OCI-LY1 (cell line): Measurements from ENCODE around the gene TAX1BP1.

Experiments used
- H2AFZ ChIP-seq: fragments of 200-600 bp; sonication (generic), shearing (Covaris generic); 2 replicates; pipeline ENCODE4 v1.6.0; 2014; ENCODE audit warnings: antibody characterized with exemption, mild to moderate bottlenecking, low read length
- H3F3A ChIP-seq: fragments of 200-600 bp; sonication (generic), shearing (Covaris generic); 2 replicates; pipeline ENCODE4 v1.6.0; 2014; ENCODE audit warnings: mild to moderate bottlenecking, antibody characterized with exemption, low read length, moderate library complexity; ENCODE audit not compliant: insufficient read depth
- H3K27ac ChIP-seq: fragments of 200-600 bp; sonication (generic); 2 replicates; pipeline ENCODE4 v1.5.1; 2014; ENCODE audit warnings: low read length, mixed run types, mild to moderate bottlenecking, low read depth; ENCODE audit not compliant: poor library complexity, severe bottlenecking
- H3K27me3 ChIP-seq: fragments of 200-600 bp; sonication (generic); 2 replicates; pipeline ENCODE4 v1.6.0; 2014; ENCODE audit warnings: antibody characterized with exemption, mild to moderate bottlenecking, low read length, moderate library complexity; ENCODE audit not compliant: insufficient read depth
- H3K36me3 ChIP-seq: fragments of 200-600 bp; sonication (generic); 2 replicates; pipeline ENCODE4 v1.6.1; 2014; ENCODE audit warnings: mild to moderate bottlenecking, antibody characterized with exemption, low read length, moderate library complexity, mixed read lengths; ENCODE audit not compliant: insufficient read depth
- H3K4me1 ChIP-seq: fragments of 200-600 bp; sonication (generic); 2 replicates; pipeline ENCODE4 v1.5.1; 2014; ENCODE audit warnings: mild to moderate bottlenecking, low read length, moderate library complexity; ENCODE audit not compliant: insufficient read depth, severe bottlenecking
- H3K4me2 ChIP-seq: fragments of 200-600 bp; sonication (generic), shearing (Covaris generic); 2 replicates; pipeline ENCODE4 v1.6.1; 2014; ENCODE audit warnings: low read length
- H3K4me3 ChIP-seq: fragments of 200-600 bp; sonication (generic); 2 replicates; pipeline ENCODE4 v1.5.1; 2014; ENCODE audit warnings: low read length, low read depth, mild to moderate bottlenecking, mixed read lengths; ENCODE audit not compliant: poor library complexity, severe bottlenecking
- H3K79me2 ChIP-seq: fragments of 200-600 bp; shearing (Covaris generic); 2 replicates; pipeline ENCODE4 v1.6.1; 2016; ENCODE audit warnings: mixed run types, low read length, mixed read lengths; ENCODE audit not compliant: insufficient read depth
- H3K9ac ChIP-seq: fragments of 200-600 bp; sonication (generic), shearing (Covaris generic); 2 replicates; pipeline ENCODE4 v1.6.1; 2014; ENCODE audit warnings: mild to moderate bottlenecking, low read length, mixed read lengths
- H3K9me2 ChIP-seq: fragments of 200-600 bp; sonication (generic), shearing (Covaris generic); 2 replicates; pipeline ENCODE4 v1.6.1; 2014; ENCODE audit warnings: low read depth, mild to moderate bottlenecking, low read length, mixed read lengths
- H3K9me3 ChIP-seq: fragments of 200-600 bp; shearing (Covaris generic); 2 replicates; pipeline ENCODE4 v1.6.1; 2014; ENCODE audit warnings: low read length, mixed read lengths
- H4K20me1 ChIP-seq: fragments of 200-600 bp; sonication (generic), shearing (Covaris generic); 2 replicates; pipeline ENCODE4 v1.6.0; 2016; ENCODE audit warnings: mild to moderate bottlenecking, low read length; ENCODE audit not compliant: insufficient read depth
- EZH2 ChIP-seq: fragments of 200-600 bp; sonication (generic), shearing (Covaris generic); IDR thresholded peaks from 2 replicates; pipeline ENCODE4 v1.8.0; 2017; ENCODE audit warnings: borderline replicate concordance, mixed run types, mild to moderate bottlenecking, antibody characterized with exemption, low read length, moderate library complexity, mixed read lengths
- TF ChIP-seq, protein P1 (sequence below): fragments of 200-600 bp; sonication (generic), shearing (Covaris generic); IDR thresholded peaks from 2 replicates; pipeline ENCODE4 v1.5.1; 2017; ENCODE audit warnings: mild to moderate bottlenecking, antibody characterized with exemption, low read length, moderate library complexity, mixed read lengths

TAX1BP1 gene

DNA sequence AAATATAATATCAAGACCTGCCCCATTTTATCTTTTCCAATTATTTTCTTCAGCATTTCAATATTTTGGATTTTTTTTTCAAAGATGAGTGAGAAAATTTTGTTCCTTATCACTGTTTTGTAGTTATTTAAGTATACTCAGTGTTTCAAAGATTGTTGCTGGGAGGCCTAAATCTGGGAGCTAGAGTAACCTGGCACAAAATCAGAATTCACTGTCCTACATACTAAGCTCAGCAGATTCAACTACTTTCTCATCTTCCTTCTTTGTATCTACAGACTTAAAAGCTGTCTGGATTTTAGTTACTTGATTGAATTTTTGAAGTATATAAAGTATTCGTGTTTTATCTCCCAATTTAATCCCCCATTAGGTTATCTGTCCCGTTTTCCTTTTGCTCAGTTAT, 85.9 kb downstream of the TAX1BP1 start:
- Histone ChIP-seq H3K27me3 (no peaks in the 10 kb centered on the region), H3K9me2 (no peaks in the 10 kb centered on the region), H4K20me1 (no peaks in the 10 kb centered on the region), H3K4me2 (no peak overlapping the region), H3K4me1 (no peaks in the 10 kb centered on the region), H3K9ac (no peak overlapping the region), H3K9me3 (no peaks in the 10 kb centered on the region), H3K36me3 (no peaks in the 10 kb centered on the region; the same call in 1 of the 2 replicates), H3K79me2 (no peaks in the 10 kb centered on the region), H3K27ac (no peak overlapping the region), H3F3A (no peaks in the 10 kb centered on the region), H2AFZ (no peak overlapping the region), H3K4me3 (no peak overlapping the region)
- TF ChIP-seq, protein P1, sequence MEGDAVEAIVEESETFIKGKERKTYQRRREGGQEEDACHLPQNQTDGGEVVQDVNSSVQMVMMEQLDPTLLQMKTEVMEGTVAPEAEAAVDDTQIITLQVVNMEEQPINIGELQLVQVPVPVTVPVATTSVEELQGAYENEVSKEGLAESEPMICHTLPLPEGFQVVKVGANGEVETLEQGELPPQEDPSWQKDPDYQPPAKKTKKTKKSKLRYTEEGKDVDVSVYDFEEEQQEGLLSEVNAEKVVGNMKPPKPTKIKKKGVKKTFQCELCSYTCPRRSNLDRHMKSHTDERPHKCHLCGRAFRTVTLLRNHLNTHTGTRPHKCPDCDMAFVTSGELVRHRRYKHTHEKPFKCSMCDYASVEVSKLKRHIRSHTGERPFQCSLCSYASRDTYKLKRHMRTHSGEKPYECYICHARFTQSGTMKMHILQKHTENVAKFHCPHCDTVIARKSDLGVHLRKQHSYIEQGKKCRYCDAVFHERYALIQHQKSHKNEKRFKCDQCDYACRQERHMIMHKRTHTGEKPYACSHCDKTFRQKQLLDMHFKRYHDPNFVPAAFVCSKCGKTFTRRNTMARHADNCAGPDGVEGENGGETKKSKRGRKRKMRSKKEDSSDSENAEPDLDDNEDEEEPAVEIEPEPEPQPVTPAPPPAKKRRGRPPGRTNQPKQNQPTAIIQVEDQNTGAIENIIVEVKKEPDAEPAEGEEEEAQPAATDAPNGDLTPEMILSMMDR, result no peak
- no peak for TF ChIP-seq EZH2

- no peaks in the 10 kb centered on the region for H3K9me3 ChIP-seq
- no peaks in the 10 kb centered on the region for H3K27me3 ChIP-seq
- H3K36me3 ChIP-seq, result peaks cover 4% of the 10 kb centered on the region; the same call in 1 of the 2 replicates
- H3K4me1 ChIP-seq, result no peaks in the 10 kb centered on the region
- no peaks in the 10 kb centered on the region for H3F3A ChIP-seq
- no peak overlapping the region for H3K27ac ChIP-seq
- no peak overlapping the region for H3K4me3 ChIP-seq
- no peak overlapping the region for H3K9ac ChIP-seq
- TF ChIP-seq, protein P1, result no peak
- no peak for TF ChIP-seq EZH2
- H3K4me2 ChIP-seq, result no peak overlapping the region
- H4K20me1 ChIP-seq, result no peaks in the 10 kb centered on the region
- no peaks in the 10 kb centered on the region for H3K79me2 ChIP-seq
- no peaks in the 10 kb centered on the region for H3K9me2 ChIP-seq
- H2AFZ ChIP-seq, result no peak overlapping the region
Measured at GRCh38 chr7:27826357-27826756, 86.4 kb downstream of the TAX1BP1 start.

- H3K9ac ChIP-seq, result no peak overlapping the region
- H2AFZ ChIP-seq, result no peak overlapping the region
- H3K27me3 ChIP-seq, result no peaks in the 10 kb centered on the region
- H3K4me3 ChIP-seq, result no peak overlapping the region
- no peak overlapping the region for H3K27ac ChIP-seq
- TF ChIP-seq EZH2, result no peak
- TF ChIP-seq, protein P1, result no peak
- H3F3A ChIP-seq, result no peaks in the 10 kb centered on the region
- H3K9me3 ChIP-seq, result no peaks in the 10 kb centered on the region
- peaks cover 35% of the 10 kb centered on the region for H3K36me3 ChIP-seq
- H4K20me1 ChIP-seq, result no peaks in the 10 kb centered on the region
- H3K4me2 ChIP-seq, result no peak overlapping the region
- no peaks in the 10 kb centered on the region for H3K79me2 ChIP-seq
- H3K4me1 ChIP-seq, result no peaks in the 10 kb centered on the region
- no peaks in the 10 kb centered on the region for H3K9me2 ChIP-seq
Measured at GRCh38 chr7:27834179-27834921, 94.4 kb downstream of the TAX1BP1 start.
